HG03175 (cell line): ENCODE data around the gene LUC7L.
"Not testable (repeated sequence)": the region's sequence is repeated elsewhere in the genome, so short reads cannot be mapped to it uniquely, and the experiment has no call there.

Experiments
- ATAC-seq: cut with Tn5 transposase; IDR thresholded peaks from one replicate; pipeline ENCODE4 v1.9.1; 2021; ENCODE audit warnings: mild to moderate bottlenecking, moderate library complexity; ENCODE audit not compliant: unreplicated experiment

The LUC7L gene

GRCh38 chr16:230351-230750 is 1.1 kb upstream of the LUC7L start:
- not testable (repeated sequence) for ATAC-seq

- ATAC-seq: no peak
Observed at GRCh38 chr16:229731-230281, 557 bp upstream of the LUC7L start.

- ATAC-seq: peak; percentile 3
Observed at GRCh38 chr16:228151-228851, 948 bp downstream of the LUC7L start.

- ATAC-seq: no peak
Observed at GRCh38 chr16:220021-220420, 9.2 kb downstream of the LUC7L start.

- ATAC-seq: no peak
Observed at GRCh38 chr16:212999-213398, 16.2 kb downstream of the LUC7L start.

GRCh38 chr16:211631-212180 is 17.5 kb downstream of the LUC7L start:
- not testable (repeated sequence) for ATAC-seq

GRCh38 chr16:209359-209758 is 19.9 kb downstream of the LUC7L start:
- not testable (repeated sequence) for ATAC-seq

- not testable (repeated sequence) for ATAC-seq
Observed at GRCh38 chr16:204046-204445, 25.2 kb downstream of the LUC7L start.

- ATAC-seq: no peak
Observed at GRCh38 chr16:203246-203645, 26.0 kb downstream of the LUC7L start.

- no peak for ATAC-seq
Observed at GRCh38 chr16:200388-200787, 28.9 kb downstream of the LUC7L start.

- ATAC-seq: no peak
Observed at GRCh38 chr16:194516-194915, 34.7 kb downstream of the LUC7L start.

- ATAC-seq: no peak
Observed at GRCh38 chr16:193441-193840, 35.8 kb downstream of the LUC7L start.

GRCh38 chr16:192686-193085 is 36.6 kb downstream of the LUC7L start:
- no peak for ATAC-seq

GRCh38 chr16:191831-192230 is 37.4 kb downstream of the LUC7L start:
- ATAC-seq: no peak

GRCh38 chr16:189604-190186 is 39.6 kb downstream of the LUC7L start:
- ATAC-seq: no peak

- no peak for ATAC-seq
Observed at GRCh38 chr16:188674-189073, 40.6 kb downstream of the LUC7L start.

- ATAC-seq: no peak
Observed at GRCh38 chr16:187330-187729, 41.9 kb downstream of the LUC7L start.

GRCh38 chr16:185691-186090 is 43.6 kb downstream of the LUC7L start:
- no peak for ATAC-seq

- ATAC-seq: no peak
Observed at GRCh38 chr16:185213-185612, 44.0 kb downstream of the LUC7L start.

GRCh38 chr16:183005-183404 is 46.2 kb downstream of the LUC7L start:
- ATAC-seq: no peak

- no peak for ATAC-seq
Observed at GRCh38 chr16:181565-182021, 47.7 kb downstream of the LUC7L start.
